ENCODE measurements around the gene GPR137.

- TF ChIP-seq CTBP1 (IDR thresholded peaks at IDR 0.05; ENCODE audit: borderline replicate concordance) = no peak
- TF ChIP-seq SP1 (IDR thresholded peaks at IDR 0.05) = no peak
- no peak for TF ChIP-seq ZNF384 (IDR thresholded peaks at IDR 0.05)
- no peak for TF ChIP-seq ARNT (IDR thresholded peaks at IDR 0.05)
- TF ChIP-seq TARDBP (IDR thresholded peaks at IDR 0.05) = no peak
- no peak for TF ChIP-seq BHLHE40 (IDR thresholded peaks at IDR 0.05; ENCODE audit: borderline replicate concordance)
- no peak for TF ChIP-seq FOXM1 (IDR thresholded peaks at IDR 0.05; ENCODE audit: borderline replicate concordance)
- no peak for TF ChIP-seq L3MBTL2 (conservative IDR thresholded peaks at IDR 0.05)
- TF ChIP-seq FOXK2 (IDR thresholded peaks at IDR 0.05) = no peak
- no peak for TF ChIP-seq NFRKB (IDR thresholded peaks at IDR 0.05)
Observed at GRCh38 chr11:64299847-64300648, 14.4 kb downstream of the GPR137 start, which contains the start of gene CATSPERZ.

Data from HEK293T (cell line).